ENCODE data around the gene APEX2.
A peak's percentile ranks its signal among the peaks of the same experiment; 100 is the strongest.
"Not testable (repeated sequence)": the region's sequence is repeated elsewhere in the genome, so short reads cannot be mapped to it uniquely, and the experiment has no call there.

Gene APEX2

GRCh38 chrX:55039471-55039870 lies 39.3 kb downstream of the APEX2 start:
- Mint-ChIP-seq H3K9me3 (no peaks in the 10 kb centered on the region), H3K4me3 (no peak overlapping the region), H3K4me1 (ENCODE audit: low read depth) (no peaks in the 10 kb centered on the region), H3K36me3 (ENCODE audit: low read depth) (no peaks in the 10 kb centered on the region), H3K27ac (no peak overlapping the region), H3K27me3 (no peaks in the 10 kb centered on the region)

GRCh38 chrX:55041514-55041913 lies 41.4 kb downstream of the APEX2 start:
- Mint-ChIP-seq H3K4me3 (no peak overlapping the region), H3K27me3 (no peaks in the 10 kb centered on the region), H3K4me1 (ENCODE audit: low read depth) (no peaks in the 10 kb centered on the region), H3K9me3 (no peaks in the 10 kb centered on the region), H3K27ac (no peak overlapping the region), H3K36me3 (ENCODE audit: low read depth) (no peaks in the 10 kb centered on the region)

DNA sequence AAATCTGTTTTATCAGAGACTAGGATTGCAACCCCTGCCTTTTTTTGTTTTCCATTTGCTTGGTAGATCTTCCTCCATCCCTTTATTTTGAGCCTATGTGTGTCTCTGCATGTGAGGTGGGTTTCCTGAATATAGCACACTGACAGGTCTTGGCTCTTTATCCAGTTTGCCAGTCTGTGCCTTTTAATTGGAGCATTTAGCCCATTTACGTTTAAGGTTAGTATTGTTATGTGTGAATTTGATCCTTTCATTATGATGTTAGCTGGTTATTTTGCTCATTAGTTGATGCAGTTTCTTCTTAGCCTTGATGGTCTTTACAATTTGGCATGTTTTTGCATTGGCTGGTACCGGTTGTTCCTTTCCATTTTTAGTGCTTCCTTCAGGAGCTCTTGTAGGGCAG lies 50.4 kb downstream of the APEX2 start:
- H3K27me3 Mint-ChIP-seq; H3K9me3 Mint-ChIP-seq; H3K27ac Mint-ChIP-seq; H3K4me1 Mint-ChIP-seq (ENCODE audit: low read depth); H3K36me3 Mint-ChIP-seq (ENCODE audit: low read depth); H3K4me3 Mint-ChIP-seq: not testable (repeated sequence)

GRCh38 chrX:55056820-55057674 lies 56.9 kb downstream of the APEX2 start:
- no peaks in the 10 kb centered on the region for H3K9me3 Mint-ChIP-seq
- peaks cover 17% of the 10 kb centered on the region for H3K4me1 Mint-ChIP-seq (ENCODE audit: low read depth)
- H3K36me3 Mint-ChIP-seq (ENCODE audit: low read depth): no peaks in the 10 kb centered on the region
- no peaks in the 10 kb centered on the region for H3K27me3 Mint-ChIP-seq
- no peak overlapping the region for H3K27ac Mint-ChIP-seq
- H3K4me3 Mint-ChIP-seq: peak overlapping the region; percentile 63

DNA sequence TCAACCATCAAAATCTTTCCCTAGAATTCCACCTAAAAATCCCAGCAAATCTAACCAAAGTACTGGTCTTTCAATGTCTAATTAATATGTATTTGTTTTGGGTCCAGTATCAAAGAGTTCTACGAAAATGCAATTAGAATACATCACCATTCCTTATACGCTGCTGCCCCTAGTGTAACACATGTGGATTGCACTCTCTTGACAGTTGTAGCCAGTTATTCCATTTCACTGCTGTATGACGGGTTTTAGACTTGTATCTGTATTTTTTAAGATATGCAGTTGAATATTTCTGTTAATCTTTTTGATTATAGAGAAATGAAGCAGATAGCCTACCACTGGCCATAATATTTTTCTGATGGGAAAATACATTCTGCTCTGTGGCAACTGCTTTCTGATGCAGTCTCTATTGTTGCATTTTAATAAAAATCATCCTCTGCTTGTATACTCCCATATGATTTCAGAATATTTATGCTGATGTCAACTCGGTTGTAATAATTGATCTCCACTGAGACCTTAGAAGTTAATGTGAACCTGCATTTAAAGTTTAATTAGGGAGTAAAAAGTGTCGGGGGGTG lies 57.6 kb downstream of the APEX2 start:
- H3K4me3 Mint-ChIP-seq: peak overlapping the region; percentile 63
- no peaks in the 10 kb centered on the region for H3K36me3 Mint-ChIP-seq (ENCODE audit: low read depth)
- H3K27ac Mint-ChIP-seq: no peak overlapping the region
- no peaks in the 10 kb centered on the region for H3K27me3 Mint-ChIP-seq
- H3K4me1 Mint-ChIP-seq (ENCODE audit: low read depth): peaks cover 17% of the 10 kb centered on the region
- H3K9me3 Mint-ChIP-seq: no peaks in the 10 kb centered on the region
